Mucosa of descending colon (tissue), 3 donors: Measurements from ENCODE around the gene TH. TPM values are rescaled to one million over a fixed set of nuclear protein-coding genes. Genes with fewer than 3 reads are reported as not detected.

Experiments used
- ATAC-seq: fragments of 200-7000 bp; cut with Tn5 transposase; one replicate; pipeline ENCODE4 v1.9.1; 2020; ENCODE audit warnings: mild to moderate bottlenecking, moderate library complexity
- DNase-seq, 3 donors: peaks; one replicate each; pipeline ENCODE4 v3.0.0-alpha.2; 2020
- H3K36me3 ChIP-seq: fragments of 200-600 bp; one replicate; pipeline ENCODE4 v1.8.0; 2021; ENCODE audit warnings: low read depth, mild to moderate bottlenecking
- H3K4me1 ChIP-seq: fragments of 200-600 bp; one replicate; pipeline ENCODE4 v1.8.0; 2021; ENCODE audit warnings: low read depth, mild to moderate bottlenecking
- H3K4me3 ChIP-seq: fragments of 200-600 bp; one replicate; pipeline ENCODE4 v1.8.0; 2021; ENCODE audit warnings: mild to moderate bottlenecking
- H3K9me3 ChIP-seq: fragments of 200-600 bp; one replicate; pipeline ENCODE4 v1.8.0; 2021; ENCODE audit warnings: mild to moderate bottlenecking
- CTCF ChIP-seq: fragments of 200-600 bp; IDR thresholded peaks from one replicate; pipeline ENCODE4 v1.8.0; 2022; ENCODE audit warnings: antibody characterized with exemption, mild to moderate bottlenecking
- intact Hi-C, 2 donors: fragments of 100-400 bp; cut with DNase I in 1 of 2; cut with micrococcal nuclease in 1 of 2; formaldehyde crosslinking; loops; one replicate each; pipeline versions ENCODE4 v1.11.0 to v1.11.1; 2022; cut with DNase I, micrococcal nuclease
- long read RNA-seq, 2 donors: library from polyadenylated mRNA; unstranded; transcript quantifications; one replicate each; pipeline ENCODE4 v2.0.0, GENCODE V29; 2019 to 2021
- total RNA-seq, 3 donors: library from RNA; stranded (reverse); fragmentation: NEBNext Ultra II Directional in 2 of 3; extraction: Animal tissue kit (Norgen Biotek cat#: 25700) in 2 of 3; gene quantifications; one replicate each; pipeline versions ENCODE4 v1.2.1 to v1.2.4, GENCODE V29; 2021 to 2023
- donor health status: DM: no; HTN: no; CAD: no; lungs with moderate emphysema.
- donor health status: DM: no; HTN: no; CAD: no.
- donor health status: DM: no; HTN: yes; CAD: no.

The TH gene
- under 1 TPM in 1 of 3 donors, not detected in 2; 0.17 TPM for total RNA-seq
- long read RNA-seq, donor 1: 0 reads
- long read RNA-seq, donor 2: 0 reads

- no peaks in the 10 kb centered on the region for H3K9me3 ChIP-seq
- TF ChIP-seq CTCF: no peak
- DNase-seq (no peak), ATAC-seq (no peak)
- no peaks in the 10 kb centered on the region for H3K36me3 ChIP-seq
- H3K4me3 ChIP-seq: no peak within 1 kb of the TSS
- H3K4me1 ChIP-seq: peaks cover 2% of the 10 kb centered on the region
- intact Hi-C loops: no loop called here
Measured at GRCh38 chr11:2171591-2172003, at the start of gene TH. TH (minus strand) TSS chr11:2171815; CDS start chr11:2171786, 29 bp downstream.

DNA sequence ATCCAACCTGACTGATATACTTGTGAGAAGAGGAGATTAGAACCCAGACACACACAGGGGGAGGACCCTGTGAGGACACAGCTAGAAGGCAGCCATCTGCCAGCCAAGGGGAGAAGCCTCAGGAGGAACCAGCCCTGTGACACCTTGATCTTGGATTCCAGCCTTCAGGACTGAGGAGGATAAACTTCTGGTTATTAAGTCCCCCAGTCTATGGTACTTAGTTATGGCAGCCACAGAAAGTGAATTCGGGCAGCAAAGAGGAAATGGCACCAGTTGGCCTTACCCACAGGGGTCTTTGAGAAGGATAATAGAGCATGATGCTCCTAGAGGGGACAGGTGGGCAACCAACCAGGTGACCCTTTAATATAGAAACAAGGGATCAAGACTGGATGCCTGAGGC lies 49.4 kb upstream of the TH start:
- TF ChIP-seq CTCF: no peak
- Histone ChIP-seq H3K4me3 (no peak overlapping the region), H3K9me3 (no peaks in the 10 kb centered on the region), H3K4me1 (peaks cover 6% of the 10 kb centered on the region), H3K36me3 (no peaks in the 10 kb centered on the region)
- ATAC-seq (no peak), DNase-seq (no peak)
- intact Hi-C loops: no loop called here

GRCh38 chr11:2220173-2220771 lies 48.7 kb upstream of the TH start:
- Histone ChIP-seq H3K4me1 (peaks cover 6% of the 10 kb centered on the region), H3K4me3 (no peak overlapping the region), H3K9me3 (no peaks in the 10 kb centered on the region), H3K36me3 (no peaks in the 10 kb centered on the region)
- no peak for DNase-seq
- no peak for TF ChIP-seq CTCF
- no peak for ATAC-seq
- intact Hi-C loops: no loop called here

- no peak for TF ChIP-seq CTCF
- no peak for DNase-seq
- Histone ChIP-seq H3K4me1 (peaks cover 6% of the 10 kb centered on the region), H3K9me3 (no peaks in the 10 kb centered on the region), H3K4me3 (no peak overlapping the region), H3K36me3 (no peaks in the 10 kb centered on the region)
- ATAC-seq: no peak
- intact Hi-C loops: no loop called here
Measured at GRCh38 chr11:2219318-2220017, 47.9 kb upstream of the TH start.

DNA sequence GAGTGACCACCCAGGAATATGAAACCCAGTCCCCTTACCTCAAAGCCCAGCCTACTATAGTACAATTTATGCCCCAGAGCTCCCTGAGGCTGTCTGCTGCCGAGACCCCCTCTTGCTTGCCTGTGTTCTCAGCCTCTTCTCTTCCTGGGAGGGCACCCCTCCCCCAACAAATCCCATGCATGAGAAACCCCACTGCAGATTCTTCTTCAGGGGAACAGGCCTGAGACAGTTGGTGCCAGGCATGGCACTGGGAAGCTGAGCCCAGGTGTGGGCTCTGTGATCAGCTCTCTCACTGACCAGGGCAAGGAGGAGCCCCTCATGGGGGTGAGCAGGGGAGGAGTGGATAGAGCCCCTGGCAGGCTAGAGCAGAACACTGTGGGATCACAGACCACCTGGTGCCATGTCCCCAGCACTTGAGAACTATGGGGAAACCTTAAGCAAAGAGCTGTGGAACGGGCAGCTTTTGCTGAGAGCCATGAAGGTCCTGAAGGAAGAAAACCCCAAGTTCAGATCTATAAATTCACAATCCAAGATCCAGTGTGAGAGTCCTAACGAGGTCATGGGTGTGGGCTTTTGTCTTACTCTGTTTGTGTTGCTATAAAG lies 46.5 kb upstream of the TH start:
- DNase-seq: no peak
- no peak for ATAC-seq
- TF ChIP-seq CTCF: no peak
- Histone ChIP-seq H3K36me3 (no peaks in the 10 kb centered on the region), H3K9me3 (no peaks in the 10 kb centered on the region), H3K4me1 (peaks cover 6% of the 10 kb centered on the region), H3K4me3 (no peak overlapping the region)
- intact Hi-C loops: no loop called here
